ENCODE measurements around the gene ZNF341.
A peak's percentile ranks its signal among the peaks of the same experiment; 100 is the strongest.

The ZNF341 gene

GRCh38 chr20:33828326-33828844 lies 96.6 kb downstream of the ZNF341 start:
- no peak for DNase-seq

GRCh38 chr20:33828967-33829560 lies 97.3 kb downstream of the ZNF341 start:
- peak in 1 of 3 experiments; percentile 15 for DNase-seq

GRCh38 chr20:33829636-33830035 lies 97.8 kb downstream of the ZNF341 start:
- no peak for DNase-seq

GRCh38 chr20:33830371-33830770 lies 98.6 kb downstream of the ZNF341 start:
- peak in 1 of 3 experiments; percentile 44 for DNase-seq

GRCh38 chr20:33832103-33832804 lies 100.5 kb downstream of the ZNF341 start:
- DNase-seq = peak in 1 of 3 experiments; percentile 31

- no peak for DNase-seq
Measured at GRCh38 chr20:33833333-33833732, 101.5 kb downstream of the ZNF341 start.

- DNase-seq = no peak
Measured at GRCh38 chr20:33835615-33836172, 103.9 kb downstream of the ZNF341 start.

- DNase-seq = no peak
Measured at GRCh38 chr20:33836277-33836676, 104.5 kb downstream of the ZNF341 start.

GRCh38 chr20:33837096-33837830 lies 105.5 kb downstream of the ZNF341 start:
- DNase-seq = no peak

- DNase-seq = no peak
Measured at GRCh38 chr20:33838035-33838864, 106.5 kb downstream of the ZNF341 start.

GRCh38 chr20:33839591-33839990 lies 107.8 kb downstream of the ZNF341 start:
- peak in 1 of 3 experiments; percentile 29 for DNase-seq

- DNase-seq = peak; percentile 16 to 52 (median 20)
Measured at GRCh38 chr20:33840160-33840559, 108.4 kb downstream of the ZNF341 start.

GRCh38 chr20:33840759-33841435 lies 109.1 kb downstream of the ZNF341 start:
- peak in 2 of 3 experiments; percentile 24 to 68 for DNase-seq

- no peak for DNase-seq
Measured at GRCh38 chr20:33841436-33841799, 109.6 kb downstream of the ZNF341 start.

Measured in NCI-H1417 (cell line).